SK-N-MC (cell line): Measurements from ENCODE around the gene DNAH6.

ENCODE experiments used
- DNase-seq: peaks from one replicate; pipeline ENCODE4 v3.0.0-alpha.2; 2011; ENCODE audit warnings: low read depth, low spot score
- H3K27ac ChIP-seq: fragments of 200-600 bp; sonication (generic); 2 replicates; pipeline ENCODE4 v1.5.1; 2016; ENCODE audit warnings: mixed run types
- H3K36me3 ChIP-seq: fragments of 200-600 bp; sonication (generic); 2 replicates; pipeline ENCODE4 v1.6.1; 2017; ENCODE audit warnings: antibody characterized with exemption, low read length, mixed read lengths; ENCODE audit not compliant: insufficient read depth
- H3K4me3 ChIP-seq: fragments of 200-600 bp; sonication (generic); 2 replicates; pipeline ENCODE4 v1.5.1; 2016
- H3K9ac ChIP-seq: fragments of 200-600 bp; sonication (generic); 2 replicates; pipeline ENCODE4 v1.8.0; 2017; ENCODE audit warnings: mixed run types, mixed read lengths; ENCODE audit not compliant: insufficient read length
- H3K9me3 ChIP-seq: fragments of 200-600 bp; sonication (generic); 2 replicates; pipeline ENCODE4 v1.6.1; 2017; ENCODE audit warnings: low read depth, mild to moderate bottlenecking, antibody characterized with exemption, low read length, moderate library complexity, mixed read lengths
- EZH2 ChIP-seq: fragments of 200-600 bp; sonication (generic); IDR thresholded peaks from one replicate; pipeline ENCODE4 v1.6.1; 2017; ENCODE audit warnings: antibody characterized with exemption
- FOXP2 ChIP-seq: optimal IDR thresholded peaks from 2 replicates; pipeline ENCODE3; 2011; ENCODE audit warnings: mild to moderate bottlenecking, moderate library complexity; ENCODE audit not compliant: insufficient read depth; ENCODE audit errors: extremely low read length, control extremely low read depth
- POLR2AphosphoS5 ChIP-seq: IDR thresholded peaks from 2 replicates; pipeline ENCODE4 v1.6.1; 2012; ENCODE audit warnings: mild to moderate bottlenecking, low read depth, low read length, borderline replicate concordance

Gene DNAH6

GRCh38 chr2:84805250-84805958 lies 289.1 kb downstream of the DNAH6 start:
- no peak for DNase-seq
- no peaks in the 10 kb centered on the region for H3K9me3 ChIP-seq
- TF ChIP-seq POLR2AphosphoS5 (no peak), FOXP2 (no peak), EZH2 (no peak)
- H3K27ac ChIP-seq, result no peak overlapping the region
- no peak overlapping the region for H3K4me3 ChIP-seq
- H3K36me3 ChIP-seq, result no peaks in the 10 kb centered on the region
- H3K9ac ChIP-seq, result no peak overlapping the region

- DNase-seq, result no peak
- no peak overlapping the region for H3K9ac ChIP-seq
- no peaks in the 10 kb centered on the region for H3K36me3 ChIP-seq
- TF ChIP-seq FOXP2, result no peak
- no peak for TF ChIP-seq EZH2
- no peak for TF ChIP-seq POLR2AphosphoS5
- H3K9me3 ChIP-seq, result no peaks in the 10 kb centered on the region
- H3K4me3 ChIP-seq, result no peak overlapping the region
- no peak overlapping the region for H3K27ac ChIP-seq
Measured at GRCh38 chr2:84807063-84807485, 290.8 kb downstream of the DNAH6 start.

DNA sequence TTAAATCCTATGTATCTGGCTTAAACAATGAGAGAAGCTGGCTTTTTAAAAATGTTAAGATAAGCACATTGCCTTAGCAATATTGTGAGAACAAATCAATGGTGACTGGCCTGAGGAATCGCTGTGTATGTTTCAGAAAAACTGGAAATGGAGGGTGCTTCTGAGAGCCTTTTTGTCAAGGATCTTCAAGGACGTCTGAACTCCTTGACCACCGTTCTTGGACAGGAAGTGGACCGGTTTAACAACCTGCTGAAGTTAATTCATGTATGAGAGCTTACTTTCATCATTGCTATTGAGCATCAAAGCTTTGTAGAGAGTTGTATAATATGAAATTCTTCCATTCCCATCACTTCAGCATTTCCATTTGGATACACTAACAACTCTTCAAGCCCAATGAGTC lies 292.0 kb downstream of the DNAH6 start:
- TF ChIP-seq POLR2AphosphoS5 (no peak), FOXP2 (no peak), EZH2 (no peak)
- no peak for DNase-seq
- no peak overlapping the region for H3K9ac ChIP-seq
- no peaks in the 10 kb centered on the region for H3K36me3 ChIP-seq
- no peak overlapping the region for H3K27ac ChIP-seq
- no peak overlapping the region for H3K4me3 ChIP-seq
- H3K9me3 ChIP-seq, result no peaks in the 10 kb centered on the region

GRCh38 chr2:84811839-84812431 lies 295.6 kb downstream of the DNAH6 start:
- Histone ChIP-seq H3K4me3 (no peak overlapping the region), H3K36me3 (no peaks in the 10 kb centered on the region), H3K9me3 (no peaks in the 10 kb centered on the region), H3K9ac (no peak overlapping the region), H3K27ac (no peak overlapping the region)
- no peak for TF ChIP-seq POLR2AphosphoS5
- TF ChIP-seq FOXP2, result no peak
- no peak for TF ChIP-seq EZH2
- no peak for DNase-seq

DNA sequence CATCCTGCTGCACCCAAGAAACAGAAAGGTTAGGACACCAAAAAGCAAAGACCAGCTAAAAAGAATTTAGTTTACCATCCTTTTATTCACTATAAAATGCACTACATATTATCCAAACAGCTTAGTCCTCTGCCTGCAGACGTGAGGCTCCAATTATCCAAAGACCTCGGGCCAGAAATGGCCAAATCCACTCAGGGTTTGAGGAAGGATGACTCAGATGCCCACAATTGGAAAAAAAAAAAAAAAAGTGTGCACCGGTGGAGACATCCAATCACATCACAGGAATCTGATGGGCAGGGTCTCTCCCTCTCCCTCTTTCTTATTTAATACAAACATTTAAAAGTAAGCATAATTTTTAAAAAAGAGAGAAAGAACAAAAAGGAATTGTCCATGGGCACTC lies 298.8 kb downstream of the DNAH6 start:
- no peaks in the 10 kb centered on the region for H3K9me3 ChIP-seq
- no peak overlapping the region for H3K4me3 ChIP-seq
- H3K9ac ChIP-seq, result no peak overlapping the region
- no peak overlapping the region for H3K27ac ChIP-seq
- TF ChIP-seq EZH2, result no peak
- TF ChIP-seq FOXP2, result no peak
- no peak for TF ChIP-seq POLR2AphosphoS5
- DNase-seq, result no peak
- H3K36me3 ChIP-seq, result no peaks in the 10 kb centered on the region

DNA sequence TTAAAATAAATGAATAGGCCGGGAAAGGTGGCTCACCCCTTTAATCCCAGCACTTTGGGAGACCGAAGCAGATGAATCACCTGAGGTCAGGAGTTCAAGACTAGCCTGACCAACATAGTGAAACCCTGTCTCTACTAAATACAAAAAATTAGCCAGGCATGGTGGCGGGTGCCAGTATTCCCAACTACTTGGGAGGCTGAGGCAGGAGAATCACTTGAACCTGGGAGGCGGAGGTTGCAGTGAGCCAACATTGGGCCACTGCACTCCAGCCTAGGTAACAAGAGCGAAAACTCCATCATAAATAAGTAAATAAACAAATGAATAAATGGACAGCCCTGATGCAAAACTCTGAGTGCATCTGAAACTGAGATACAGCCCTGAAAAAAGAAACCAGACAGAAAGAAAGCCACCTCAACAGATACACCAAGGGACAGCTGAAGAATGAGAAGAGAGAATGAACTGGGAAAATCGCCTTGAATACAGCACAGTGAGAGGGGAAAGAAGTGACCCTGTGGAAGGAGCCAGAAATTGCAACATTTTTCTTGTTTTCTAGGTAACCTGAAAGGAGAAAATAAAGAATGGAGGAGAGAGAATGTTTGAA lies 300.2 kb downstream of the DNAH6 start:
- no peak for DNase-seq
- Histone ChIP-seq H3K9ac (no peak overlapping the region), H3K36me3 (no peaks in the 10 kb centered on the region), H3K4me3 (no peak overlapping the region), H3K27ac (no peak overlapping the region), H3K9me3 (no peaks in the 10 kb centered on the region)
- TF ChIP-seq FOXP2 (no peak), POLR2AphosphoS5 (no peak), EZH2 (no peak)

GRCh38 chr2:84817239-84817655 lies 300.9 kb downstream of the DNAH6 start:
- no peak overlapping the region for H3K9ac ChIP-seq
- no peaks in the 10 kb centered on the region for H3K36me3 ChIP-seq
- no peak overlapping the region for H3K27ac ChIP-seq
- no peak for DNase-seq
- no peak overlapping the region for H3K4me3 ChIP-seq
- no peaks in the 10 kb centered on the region for H3K9me3 ChIP-seq
- TF ChIP-seq FOXP2 (no peak), POLR2AphosphoS5 (no peak), EZH2 (no peak)

GRCh38 chr2:84821806-84822205 lies 305.5 kb downstream of the DNAH6 start:
- Histone ChIP-seq H3K27ac (no peak overlapping the region), H3K9ac (no peak overlapping the region), H3K36me3 (no peaks in the 10 kb centered on the region), H3K9me3 (no peaks in the 10 kb centered on the region), H3K4me3 (no peak overlapping the region)
- TF ChIP-seq FOXP2, result no peak
- TF ChIP-seq POLR2AphosphoS5, result no peak
- no peak for TF ChIP-seq EZH2
- no peak for DNase-seq

GRCh38 chr2:84823229-84823628 lies 306.9 kb downstream of the DNAH6 start:
- Histone ChIP-seq H3K36me3 (no peaks in the 10 kb centered on the region), H3K9me3 (no peaks in the 10 kb centered on the region), H3K9ac (no peak overlapping the region), H3K4me3 (no peak overlapping the region), H3K27ac (no peak overlapping the region)
- no peak for TF ChIP-seq EZH2
- DNase-seq, result no peak
